OCI-M2 (cell line): Measurements from ENCODE around the gene JAK3.
"Not testable (repeated sequence)": the region's sequence is repeated elsewhere in the genome, so short reads cannot be mapped to it uniquely, and the experiment has no call there.

ENCODE experiments used
- DNase-seq: peaks from one replicate; lab custom pipeline; 2025; ENCODE audit not compliant: unreplicated experiment; lab: John Stamatoyannopoulos, UW

Gene JAK3

GRCh38 chr19:17847538-17848366 is at the start of gene JAK3:
Gene JAK3, minus strand, starts transcription at chr19:17847982. Its CDS starts 3,565 bp downstream, at chr19:17844417.
- no peak for DNase-seq

GRCh38 chr19:17893766-17894165 is 46.0 kb upstream of the JAK3 start:
- no peak for DNase-seq

- DNase-seq, result peak; percentile 64
These were observed 41.9 kb upstream of the JAK3 start for GRCh38 chr19:17889609-17890214.

- no peak for DNase-seq
These were observed 40.5 kb upstream of the JAK3 start for GRCh38 chr19:17888260-17888659.

GRCh38 chr19:17887221-17887620 is 39.4 kb upstream of the JAK3 start:
- DNase-seq, result not testable (repeated sequence)

- no peak for DNase-seq
These were observed 38.7 kb upstream of the JAK3 start for GRCh38 chr19:17886515-17886914.

GRCh38 chr19:17883627-17884410 is 36.0 kb upstream of the JAK3 start:
- DNase-seq, result no peak

- DNase-seq, result no peak
These were observed 33.9 kb upstream of the JAK3 start for GRCh38 chr19:17881701-17882100.

GRCh38 chr19:17879466-17879865 is 31.7 kb upstream of the JAK3 start:
- no peak for DNase-seq

- DNase-seq, result no peak
These were observed 29.9 kb upstream of the JAK3 start for GRCh38 chr19:17877696-17878095.

- no peak for DNase-seq
These were observed 27.0 kb upstream of the JAK3 start for GRCh38 chr19:17874758-17875135.

- no peak for DNase-seq
These were observed 26.3 kb upstream of the JAK3 start for GRCh38 chr19:17873786-17874757.

GRCh38 chr19:17872251-17873001 is 24.6 kb upstream of the JAK3 start:
- DNase-seq, result no peak

GRCh38 chr19:17871878-17872250 is 24.1 kb upstream of the JAK3 start, which contains the start of gene SLC5A5:
Gene SLC5A5, plus strand, starts transcription at chr19:17871945. Its CDS starts 375 bp downstream, at chr19:17872320.
- DNase-seq, result no peak

- no peak for DNase-seq
These were observed 23.5 kb upstream of the JAK3 start for GRCh38 chr19:17871032-17871877.

GRCh38 chr19:17869114-17869608 is 21.4 kb upstream of the JAK3 start:
- DNase-seq, result no peak

GRCh38 chr19:17868669-17869068 is 20.9 kb upstream of the JAK3 start:
- DNase-seq, result no peak

- DNase-seq, result no peak
These were observed 19.2 kb upstream of the JAK3 start for GRCh38 chr19:17866964-17867486.
